Mesenchymal stem cell (in vitro differentiated cells and primary cell): ENCODE data around the gene SPATA46.

Experiments
- DNase-seq: peaks from one replicate; pipeline ENCODE4 v3.0.0-alpha.2; 2013
- H2AFZ ChIP-seq: one replicate; pipeline ENCODE4 v1.6.1; 2013; ENCODE audit warnings: low read depth, mild to moderate bottlenecking, control low read depth, inconsistent platforms, low read length, moderate library complexity
- H2AK5ac ChIP-seq: 2 replicates; pipeline ENCODE4 v1.6.1; 2013; ENCODE audit warnings: low read length, moderate library complexity, mild to moderate bottlenecking, inconsistent platforms; ENCODE audit not compliant: severe bottlenecking
- H2BK120ac ChIP-seq: one replicate; pipeline ENCODE4 v1.6.1; 2013; ENCODE audit warnings: low read depth, mild to moderate bottlenecking, inconsistent platforms, low read length, moderate library complexity
- H2BK12ac ChIP-seq, 2 experiments: one replicate each; pipeline ENCODE4 v1.6.1; 2013; ENCODE audit warnings: inconsistent platforms in 2 of 2, low read length in 2 of 2, mild to moderate bottlenecking in 2 of 2, moderate library complexity in 2 of 2, control low read depth in 1 of 2
- H2BK15ac ChIP-seq: one replicate; pipeline ENCODE4 v1.6.1; 2013; ENCODE audit warnings: mild to moderate bottlenecking, low read depth, inconsistent platforms; ENCODE audit not compliant: poor library complexity, severe bottlenecking
- H2BK5ac ChIP-seq: 2 replicates; pipeline ENCODE4 v1.6.1; 2013; ENCODE audit warnings: low read depth, mild to moderate bottlenecking, low read length, control low read depth, inconsistent platforms; ENCODE audit not compliant: poor library complexity, severe bottlenecking
- H3K14ac ChIP-seq, 2 experiments: one replicate each; pipeline ENCODE4 v1.6.1; 2013; ENCODE audit warnings: inconsistent platforms in 2 of 2, low read length in 2 of 2, control low read depth in 1 of 2, mild to moderate bottlenecking in 1 of 2, moderate library complexity in 1 of 2
- H3K18ac ChIP-seq, 2 experiments: one replicate each; pipeline ENCODE4 v1.6.1; 2013; ENCODE audit warnings: inconsistent platforms in 2 of 2, low read length in 2 of 2, control low read depth in 1 of 2, low read depth in 1 of 2, mild to moderate bottlenecking in 1 of 2
- H3K23ac ChIP-seq, 2 experiments: one replicate each; pipeline ENCODE4 v1.6.1; 2013; ENCODE audit warnings: inconsistent platforms in 2 of 2, low read length in 2 of 2, mild to moderate bottlenecking in 2 of 2, moderate library complexity in 2 of 2, control low read depth in 1 of 2
- H3K27ac ChIP-seq: 2 replicates; pipeline ENCODE4 v1.5.1; 2013; ENCODE audit warnings: mild to moderate bottlenecking, moderate library complexity, low read length, control low read depth, inconsistent platforms; ENCODE audit not compliant: poor library complexity, severe bottlenecking
- H3K27me3 ChIP-seq, 2 experiments: 2 replicates each; pipeline versions ENCODE4 v1.6.1 to v1.7.0; 2013; ENCODE audit warnings: low read length in 2 of 2, mild to moderate bottlenecking in 2 of 2, moderate library complexity in 2 of 2, control low read depth in 1 of 2, inconsistent platforms in 1 of 2; ENCODE audit not compliant: control insufficient read depth in 1 of 2, insufficient read depth in 1 of 2
- H3K36me3 ChIP-seq, 2 experiments: 2 replicates each; pipeline versions ENCODE4 v1.6.1 to v1.7.0; 2013; ENCODE audit warnings: low read length in 2 of 2, control low read depth in 1 of 2, inconsistent platforms in 1 of 2, low read depth in 1 of 2, mild to moderate bottlenecking in 1 of 2; ENCODE audit not compliant: insufficient read depth in 2 of 2, control insufficient read depth in 1 of 2
- H3K4ac ChIP-seq, 2 experiments: one replicate each; pipeline ENCODE4 v1.6.1; 2013; ENCODE audit warnings: inconsistent platforms in 2 of 2, low read length in 2 of 2, mild to moderate bottlenecking in 2 of 2, moderate library complexity in 2 of 2, control low read depth in 1 of 2, low read depth in 1 of 2
- H3K4me1 ChIP-seq: 2 replicates; pipeline ENCODE4 v1.6.1; 2013; ENCODE audit warnings: low read depth, low read length, control low read depth; ENCODE audit not compliant: control insufficient read depth, insufficient read depth
- H3K4me2 ChIP-seq: 2 replicates; pipeline ENCODE4 v1.6.1; 2013; ENCODE audit warnings: low read length, mild to moderate bottlenecking, inconsistent platforms; ENCODE audit not compliant: poor library complexity, severe bottlenecking
- H3K4me3 ChIP-seq, 2 experiments: 2 replicates each; pipeline versions ENCODE4 v1.5.1 to v1.7.0; 2013; ENCODE audit warnings: low read length in 2 of 2, mild to moderate bottlenecking in 2 of 2, control low read depth in 1 of 2, low read depth in 1 of 2; ENCODE audit not compliant: insufficient read depth in 1 of 2
- H3K79me1 ChIP-seq: replicated peaks from 2 replicates; pipeline ENCODE4 v1.6.1; 2013; ENCODE audit warnings: mild to moderate bottlenecking, control low read depth, low read length, inconsistent platforms; ENCODE audit not compliant: poor library complexity, severe bottlenecking
- H3K9ac ChIP-seq: 2 replicates; pipeline ENCODE4 v1.7.0; 2013; ENCODE audit warnings: mild to moderate bottlenecking, low read length, moderate library complexity
- H3K9me3 ChIP-seq: 2 replicates; pipeline ENCODE4 v1.7.0; 2013; ENCODE audit warnings: mild to moderate bottlenecking, low read length; ENCODE audit not compliant: control insufficient read depth
- H4K8ac ChIP-seq: one replicate; pipeline ENCODE4 v1.6.1; 2013; ENCODE audit warnings: inconsistent platforms, mild to moderate bottlenecking, low read length, moderate library complexity
- H4K91ac ChIP-seq: one replicate; pipeline ENCODE4 v1.6.1; 2013; ENCODE audit warnings: mild to moderate bottlenecking, low read length, inconsistent platforms
- WGBS: methylation state at CpG from one replicate; pipeline ENCODE4 v1.1.7; 2013; ENCODE audit warnings: mixed read lengths; 5-methylcytosine and 5-hydroxymethylcytosine counted together

SPATA46 gene

GRCh38 chr1:162366671-162367070 is 10.0 kb downstream of the SPATA46 start:
- Histone ChIP-seq H3K36me3 (peaks cover 0 to 10% of the 10 kb centered on the region in 2 experiments), H2BK15ac (no peak overlapping the region), H2BK5ac (no peak overlapping the region), H3K4me1 (peaks cover 7% of the 10 kb centered on the region), H3K4me3 (peak overlapping the region in 1 of 2 experiments; percentile 81), H2AK5ac (no peak overlapping the region), H2BK12ac (no peak overlapping the region), H4K91ac (no peak overlapping the region), H4K8ac (no peak overlapping the region), H3K9ac (peak overlapping the region; percentile 15), H3K4me2 (no peak overlapping the region), H3K23ac (no peak overlapping the region), H3K18ac (no peak overlapping the region), H3K14ac (no peak overlapping the region), H2BK120ac (no peak overlapping the region), H3K4ac (no peak overlapping the region), H3K9me3 (no peaks in the 10 kb centered on the region), H3K27me3 (peaks cover 0 to 46% of the 10 kb centered on the region in 2 experiments), H2AFZ (no peak overlapping the region), H3K27ac (no peak overlapping the region), H3K79me1 (no peaks in the 10 kb centered on the region)
- DNase-seq, result no peak
- 94% methylated on average over 7 of the region's 9 CpGs for WGBS

- 71% methylated on average over 4 of the region's 4 CpGs for WGBS
- no peak overlapping the region for H4K8ac ChIP-seq
- no peaks in the 10 kb centered on the region for H3K9me3 ChIP-seq
- no peak overlapping the region for H4K91ac ChIP-seq
- no peak for DNase-seq
- H3K79me1 ChIP-seq, result no peaks in the 10 kb centered on the region
- H2AK5ac ChIP-seq, result no peak overlapping the region
- no peak overlapping the region for H3K9ac ChIP-seq
- H2BK12ac ChIP-seq, result no peak overlapping the region
- H3K36me3 ChIP-seq, result peaks cover 0 to 10% of the 10 kb centered on the region in 2 experiments
- H3K27ac ChIP-seq, result no peak overlapping the region
- H2BK120ac ChIP-seq, result no peak overlapping the region
- H3K4me1 ChIP-seq, result peaks cover 5% of the 10 kb centered on the region
- H2BK5ac ChIP-seq, result no peak overlapping the region
- no peak overlapping the region for H3K4ac ChIP-seq
- no peak overlapping the region for H3K4me2 ChIP-seq
- H3K23ac ChIP-seq, result no peak overlapping the region
- no peak overlapping the region for H3K14ac ChIP-seq
- no peak overlapping the region for H3K18ac ChIP-seq
- no peak overlapping the region for H2AFZ ChIP-seq
- H3K27me3 ChIP-seq, result peaks cover 0 to 49% of the 10 kb centered on the region in 2 experiments
- H2BK15ac ChIP-seq, result no peak overlapping the region
- no peak overlapping the region for H3K4me3 ChIP-seq
Observed at GRCh38 chr1:162366149-162366548, 10.5 kb downstream of the SPATA46 start.

GRCh38 chr1:162365284-162366020 is 11.2 kb downstream of the SPATA46 start:
- no peak overlapping the region for H2BK15ac ChIP-seq
- no peak overlapping the region for H2AFZ ChIP-seq
- H3K79me1 ChIP-seq, result no peaks in the 10 kb centered on the region
- DNase-seq, result no peak
- no peak overlapping the region for H2BK120ac ChIP-seq
- H3K27ac ChIP-seq, result no peak overlapping the region
- H3K9ac ChIP-seq, result no peak overlapping the region
- no peak overlapping the region for H2AK5ac ChIP-seq
- peaks cover 9% of the 10 kb centered on the region for H3K4me1 ChIP-seq
- 93% methylated on average over 10 of the region's 10 CpGs for WGBS
- no peak overlapping the region for H3K4ac ChIP-seq
- H3K18ac ChIP-seq, result no peak overlapping the region
- no peak overlapping the region for H2BK12ac ChIP-seq
- no peak overlapping the region for H3K23ac ChIP-seq
- no peak overlapping the region for H4K91ac ChIP-seq
- no peaks in the 10 kb centered on the region for H3K9me3 ChIP-seq
- peaks cover 0 to 14% of the 10 kb centered on the region in 2 experiments for H3K36me3 ChIP-seq
- H3K4me2 ChIP-seq, result no peak overlapping the region
- peaks cover 0 to 49% of the 10 kb centered on the region in 2 experiments for H3K27me3 ChIP-seq
- no peak overlapping the region for H3K4me3 ChIP-seq
- H4K8ac ChIP-seq, result no peak overlapping the region
- no peak overlapping the region for H3K14ac ChIP-seq
- H2BK5ac ChIP-seq, result no peak overlapping the region

- 88% methylated on average over 1 of the region's 1 CpG for WGBS
- Histone ChIP-seq H2BK5ac (no peak overlapping the region), H3K36me3 (peaks cover 0 to 14% of the 10 kb centered on the region in 2 experiments), H2BK15ac (no peak overlapping the region), H2BK12ac (no peak overlapping the region), H3K18ac (no peak overlapping the region), H4K8ac (no peak overlapping the region), H3K14ac (no peak overlapping the region), H2AFZ (no peak overlapping the region), H3K79me1 (no peaks in the 10 kb centered on the region), H4K91ac (no peak overlapping the region), H3K23ac (no peak overlapping the region), H3K27me3 (peaks cover 0 to 48% of the 10 kb centered on the region in 2 experiments), H3K4ac (no peak overlapping the region), H3K4me1 (peaks cover 9% of the 10 kb centered on the region), H3K4me3 (no peak overlapping the region), H3K9me3 (no peaks in the 10 kb centered on the region), H3K27ac (no peak overlapping the region), H2AK5ac (no peak overlapping the region), H3K9ac (no peak overlapping the region), H2BK120ac (no peak overlapping the region), H3K4me2 (no peak overlapping the region)
- no peak for DNase-seq
Observed at GRCh38 chr1:162364498-162364897, 12.2 kb downstream of the SPATA46 start.
